Right lobe of liver (tissue), 4 donors: ENCODE measurements around the gene MAFF.

Experiments
- POLR2A ChIP-seq: fragments of 450-650 bp; IDR thresholded peaks from one replicate; pipeline ENCODE4 v1.6.1; 2017; ENCODE audit warnings: antibody characterized with exemption, mild to moderate bottlenecking
- TF ChIP-seq, protein P1 (sequence below), 4 donors: fragments of 200-600 bp in 3 of 4; fragments of 450-650 bp in 1 of 4; IDR thresholded peaks; one replicate each; pipeline versions ENCODE4 v1.5.1 to v1.8.0; 2016 to 2022; ENCODE audit warnings: antibody characterized with exemption in 4 of 4, mild to moderate bottlenecking in 2 of 4
- donor health status: DM: no; HTN: no; CAD: no.
- donor health status: DM: no; HTN: no; CAD: no.
- donor health status: DM: no; HTN: yes; CAD: no.

GRCh38 chr22:38155703-38156102 lies 46.1 kb upstream of the MAFF start:
- TF ChIP-seq, protein P1, sequence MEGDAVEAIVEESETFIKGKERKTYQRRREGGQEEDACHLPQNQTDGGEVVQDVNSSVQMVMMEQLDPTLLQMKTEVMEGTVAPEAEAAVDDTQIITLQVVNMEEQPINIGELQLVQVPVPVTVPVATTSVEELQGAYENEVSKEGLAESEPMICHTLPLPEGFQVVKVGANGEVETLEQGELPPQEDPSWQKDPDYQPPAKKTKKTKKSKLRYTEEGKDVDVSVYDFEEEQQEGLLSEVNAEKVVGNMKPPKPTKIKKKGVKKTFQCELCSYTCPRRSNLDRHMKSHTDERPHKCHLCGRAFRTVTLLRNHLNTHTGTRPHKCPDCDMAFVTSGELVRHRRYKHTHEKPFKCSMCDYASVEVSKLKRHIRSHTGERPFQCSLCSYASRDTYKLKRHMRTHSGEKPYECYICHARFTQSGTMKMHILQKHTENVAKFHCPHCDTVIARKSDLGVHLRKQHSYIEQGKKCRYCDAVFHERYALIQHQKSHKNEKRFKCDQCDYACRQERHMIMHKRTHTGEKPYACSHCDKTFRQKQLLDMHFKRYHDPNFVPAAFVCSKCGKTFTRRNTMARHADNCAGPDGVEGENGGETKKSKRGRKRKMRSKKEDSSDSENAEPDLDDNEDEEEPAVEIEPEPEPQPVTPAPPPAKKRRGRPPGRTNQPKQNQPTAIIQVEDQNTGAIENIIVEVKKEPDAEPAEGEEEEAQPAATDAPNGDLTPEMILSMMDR (IDR thresholded peaks at IDR 0.05): no peak
- TF ChIP-seq POLR2A: no peak
